HG02885 (cell line): ENCODE measurements around the gene KPNA4.
"Not testable (repeated sequence)": the region's sequence is repeated elsewhere in the genome, so short reads cannot be mapped to it uniquely, and the experiment has no call there.

ENCODE experiments used
- ATAC-seq: cut with Tn5 transposase; IDR thresholded peaks from one replicate; pipeline ENCODE4 v1.9.1; 2021; ENCODE audit warnings: mild to moderate bottlenecking; ENCODE audit not compliant: unreplicated experiment, poor library complexity

The KPNA4 gene

DNA sequence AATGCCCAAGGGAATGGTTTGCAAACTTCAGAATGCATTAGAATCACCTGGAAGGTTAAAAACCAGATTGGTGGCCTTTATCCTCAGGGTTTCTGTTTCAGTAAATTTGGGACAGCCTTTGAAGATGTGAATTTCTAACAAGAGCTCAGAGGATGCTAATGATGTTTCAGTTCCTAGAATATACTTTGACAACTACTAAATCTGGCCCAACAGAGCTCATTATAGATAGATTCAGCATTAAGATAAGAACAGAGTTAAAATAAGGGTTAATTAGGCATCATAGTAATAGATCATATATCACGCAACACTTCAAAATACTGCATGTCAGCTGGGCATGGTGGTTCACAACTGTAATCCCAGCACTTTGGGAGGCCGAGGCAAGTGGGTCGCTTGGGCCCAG is 9.3 kb upstream of the KPNA4 start:
- no peak for ATAC-seq

DNA sequence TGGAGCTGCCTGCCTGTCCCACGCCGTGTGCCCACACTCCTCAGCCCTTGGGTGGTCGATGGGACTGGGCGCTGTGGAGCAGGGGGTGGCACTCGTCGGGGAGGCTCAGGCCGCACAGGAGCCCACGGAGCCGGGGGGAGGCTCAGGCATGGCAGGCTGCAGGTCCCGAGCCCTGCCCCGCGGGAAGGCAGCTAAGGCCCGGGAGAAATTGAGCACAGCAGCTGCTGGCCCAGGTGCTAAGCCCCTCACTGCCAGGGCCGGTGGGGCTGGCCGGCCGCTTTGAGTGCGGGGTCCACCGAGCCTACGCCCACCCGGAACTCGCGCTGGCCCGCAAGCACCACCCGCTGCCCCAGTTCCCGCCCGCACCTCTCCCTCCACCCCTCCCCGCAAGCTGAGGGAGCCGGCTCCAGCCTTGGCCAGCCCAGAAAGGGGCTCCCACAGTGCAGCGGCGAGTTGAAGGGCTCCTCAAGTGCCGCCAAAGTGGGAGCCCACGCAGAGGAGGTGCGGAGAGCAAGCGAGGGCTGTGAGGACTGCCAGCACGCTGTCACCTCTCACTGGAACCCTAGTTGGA is 8.7 kb upstream of the KPNA4 start:
- ATAC-seq = not testable (repeated sequence)

- no peak for ATAC-seq
Observed at GRCh38 chr3:160569894-160570652, 4.7 kb upstream of the KPNA4 start.

DNA sequence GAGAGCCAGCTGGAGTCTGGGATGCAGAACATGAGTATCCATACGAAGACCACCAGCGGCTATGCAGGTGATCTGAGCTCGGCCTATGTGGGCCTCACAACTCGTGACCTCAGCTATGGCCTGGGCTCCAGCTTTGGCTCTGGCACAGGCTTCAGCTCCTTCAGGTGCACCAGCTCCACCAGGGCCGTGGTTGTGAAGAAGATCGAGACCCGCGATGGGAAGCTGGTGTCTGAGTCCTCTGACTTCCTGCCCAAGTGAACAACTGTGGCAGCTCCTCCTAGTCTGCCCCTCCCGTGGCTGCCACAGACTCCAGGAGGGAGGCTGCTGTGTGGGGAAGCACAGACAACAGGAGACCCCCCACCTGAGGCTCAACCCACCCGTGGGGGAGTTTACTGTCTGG is 3.6 kb upstream of the KPNA4 start:
- no peak for ATAC-seq

DNA sequence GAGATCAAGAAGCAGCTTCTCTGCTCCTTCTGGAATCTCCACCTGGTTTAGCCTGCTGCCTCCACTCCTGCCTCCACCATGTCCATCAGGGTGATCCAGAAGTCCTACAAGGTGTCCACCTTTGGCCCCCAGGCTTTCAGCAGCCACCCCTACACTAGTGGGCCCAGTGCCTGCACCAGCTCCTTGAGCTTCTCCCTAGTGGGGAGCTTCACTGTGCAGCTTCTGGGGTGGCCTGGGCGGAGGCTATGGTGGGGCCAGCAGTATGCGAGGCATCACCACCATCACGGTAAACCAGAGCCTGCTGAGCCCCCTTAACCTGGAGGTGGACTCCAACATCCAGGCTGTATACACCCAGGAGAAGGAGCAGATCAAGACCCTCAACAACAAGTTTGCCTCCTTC is 2.4 kb upstream of the KPNA4 start:
- no peak for ATAC-seq

DNA sequence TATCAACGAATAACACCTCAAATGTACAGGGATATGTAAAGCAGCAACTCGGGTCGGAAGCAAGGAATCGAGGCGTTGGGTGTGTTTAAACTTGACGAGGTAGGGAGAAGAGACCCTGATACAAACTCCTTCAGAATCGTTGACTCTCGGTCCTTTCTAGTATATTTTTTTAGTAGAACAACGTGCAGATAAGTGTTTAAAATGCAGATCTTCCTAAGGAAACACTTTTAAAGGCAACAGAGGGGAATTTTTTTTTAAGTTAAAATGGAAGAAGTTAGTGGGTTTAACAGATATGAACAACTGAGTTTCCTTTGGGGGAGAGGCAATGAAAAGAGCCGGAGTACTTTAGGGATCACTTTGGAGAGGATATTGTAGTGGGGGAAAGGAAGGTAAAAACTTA is 1.1 kb upstream of the KPNA4 start:
- ATAC-seq = no peak

- peak; percentile 46 for ATAC-seq
Observed at GRCh38 chr3:160564949-160565441, 376 bp downstream of the KPNA4 start.

- ATAC-seq = no peak
Observed at GRCh38 chr3:160564258-160564911, 986 bp downstream of the KPNA4 start.

- no peak for ATAC-seq
Observed at GRCh38 chr3:160562952-160563351, 2.4 kb downstream of the KPNA4 start.

- no peak for ATAC-seq
Observed at GRCh38 chr3:160557571-160557970, 7.8 kb downstream of the KPNA4 start.

DNA sequence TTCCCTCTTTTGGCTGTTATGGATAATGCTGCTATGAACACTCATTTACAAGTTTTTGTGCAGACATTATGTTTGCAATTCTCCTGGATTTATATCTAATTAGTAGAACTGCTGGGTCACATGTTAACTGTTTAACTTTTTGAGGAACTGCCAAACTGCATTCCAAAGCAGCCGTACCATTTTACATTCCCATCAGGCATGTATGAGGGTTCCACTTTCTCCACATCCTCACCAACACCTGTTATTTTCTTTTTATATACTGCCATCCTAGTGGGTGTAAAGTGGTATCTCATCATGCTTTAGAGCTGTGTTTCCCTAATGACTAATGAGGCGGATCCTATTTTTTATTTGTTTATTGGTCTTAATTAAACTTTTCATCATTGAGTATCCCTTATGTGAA is 9.2 kb downstream of the KPNA4 start:
- ATAC-seq = no peak

- peak; percentile 52 for ATAC-seq
Observed at GRCh38 chr3:160554980-160555379, 10.4 kb downstream of the KPNA4 start.

GRCh38 chr3:160553827-160554226 is 11.5 kb downstream of the KPNA4 start:
- no peak for ATAC-seq

DNA sequence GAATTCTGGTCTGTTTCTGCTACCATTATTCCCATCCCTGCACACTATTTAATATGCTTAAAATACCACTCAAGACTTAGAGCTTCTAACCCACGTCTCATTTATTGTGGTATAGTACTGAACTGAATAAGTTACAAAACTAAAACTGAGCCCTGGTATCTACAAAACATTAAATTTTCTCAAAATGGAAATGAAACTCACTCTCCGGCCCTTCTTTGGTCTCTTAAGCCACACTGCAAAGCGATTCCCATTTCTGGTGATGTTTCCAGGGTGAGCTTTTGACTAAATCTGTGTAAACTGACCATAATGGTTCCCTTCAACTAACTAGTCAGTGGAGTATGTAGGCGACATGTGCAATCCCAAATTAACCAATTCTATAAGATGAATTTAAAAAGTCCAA is 18.6 kb downstream of the KPNA4 start:
- ATAC-seq = peak; percentile 65

DNA sequence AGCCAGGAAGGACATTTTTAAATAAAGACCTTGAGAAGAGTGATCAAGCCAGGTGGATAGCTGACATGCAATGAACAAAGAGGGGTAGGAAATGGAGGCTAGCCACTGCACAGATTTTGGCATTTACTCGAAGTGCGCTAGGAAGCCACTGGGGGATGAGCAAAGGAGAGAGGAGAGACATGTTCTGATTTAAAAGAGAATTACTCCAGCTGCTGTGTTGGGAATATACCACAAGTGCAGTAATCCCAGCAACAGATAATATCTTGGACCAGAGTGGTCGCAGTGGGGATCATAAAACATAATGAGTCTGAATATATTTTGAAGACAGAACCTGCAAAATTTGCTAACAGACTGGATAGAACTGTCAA is 19.9 kb downstream of the KPNA4 start:
- peak; percentile 6 for ATAC-seq

GRCh38 chr3:160544844-160545503 is 20.4 kb downstream of the KPNA4 start:
- peak; percentile 45 for ATAC-seq

- ATAC-seq = no peak
Observed at GRCh38 chr3:160540551-160540950, 24.8 kb downstream of the KPNA4 start.

DNA sequence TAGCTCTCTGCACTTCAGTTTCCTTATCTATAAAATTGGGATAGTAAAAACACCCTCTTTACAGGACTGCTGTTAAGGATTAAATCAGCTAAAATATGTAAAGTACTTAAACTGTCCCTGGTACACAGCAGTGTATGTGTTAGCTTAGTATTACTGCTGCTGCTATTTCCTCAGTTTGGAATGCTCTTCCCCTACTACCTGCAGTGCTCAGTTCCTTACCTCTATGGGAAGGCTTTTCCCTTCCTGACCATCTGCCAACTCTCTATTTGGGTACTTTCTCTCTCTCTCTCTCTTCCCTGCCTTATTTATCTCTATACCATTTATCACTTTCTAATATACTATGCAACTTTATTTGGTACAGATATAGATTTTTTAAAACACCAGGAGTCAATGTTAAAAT is 26.5 kb downstream of the KPNA4 start:
- ATAC-seq = no peak

DNA sequence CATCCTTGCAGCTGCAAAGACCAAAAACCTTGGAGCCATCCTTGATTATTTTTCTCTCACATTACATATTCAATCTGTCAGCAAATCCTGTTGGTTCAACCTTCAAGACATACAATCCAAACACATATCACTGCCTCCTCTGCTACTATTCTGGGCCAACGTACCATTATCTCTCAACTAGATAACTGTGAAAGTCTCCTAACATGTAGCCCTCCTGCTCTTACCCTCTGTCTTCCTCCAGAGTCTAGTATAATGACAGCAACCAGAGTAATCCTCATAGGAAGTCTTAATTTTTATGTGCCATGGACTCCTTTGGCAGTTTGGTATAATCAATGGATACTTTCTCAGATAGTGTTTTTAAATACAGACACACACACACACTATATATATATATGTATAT is 27.6 kb downstream of the KPNA4 start:
- no peak for ATAC-seq

DNA sequence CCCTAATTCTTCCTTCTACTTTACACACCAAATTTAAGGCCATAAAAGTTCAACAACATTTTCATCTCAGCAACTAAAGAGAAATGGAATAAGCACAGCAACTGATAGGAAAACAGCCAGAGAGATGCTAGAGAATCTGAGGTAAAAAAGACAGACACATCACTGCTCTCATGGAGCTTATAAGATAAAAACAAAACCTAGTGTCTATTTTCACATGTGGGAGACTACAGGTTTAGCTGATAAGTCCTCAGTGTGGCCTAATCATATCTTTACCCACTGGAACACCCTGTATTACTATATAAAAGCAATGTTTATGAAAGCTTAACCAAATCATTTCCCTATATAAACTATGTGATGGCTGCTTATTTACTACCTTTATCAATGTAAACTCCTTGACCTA is 33.0 kb downstream of the KPNA4 start:
- ATAC-seq = no peak

DNA sequence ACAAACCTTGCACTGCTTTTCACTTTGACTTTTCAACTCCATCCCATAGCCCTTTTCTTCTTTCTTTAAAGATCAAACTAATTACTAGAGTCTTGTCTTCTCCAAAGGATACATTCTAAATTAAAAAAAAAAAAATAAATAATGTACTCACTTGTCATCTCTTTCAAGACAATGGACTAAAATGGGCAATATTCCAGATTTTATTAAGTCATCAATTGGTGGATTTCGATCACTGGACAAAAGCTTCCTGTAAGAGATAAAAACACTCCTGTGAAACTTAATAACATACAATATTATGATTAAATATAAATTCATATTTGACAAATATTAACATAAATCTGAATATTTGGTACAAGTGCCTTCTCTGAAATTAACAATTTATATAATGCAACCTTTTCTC is 34.1 kb downstream of the KPNA4 start:
- no peak for ATAC-seq
